ENCODE measurements around the gene SHLD1.
"Not testable (repeated sequence)": the region's sequence is repeated elsewhere in the genome, so short reads cannot be mapped to it uniquely, and the experiment has no call there.

Gene SHLD1

GRCh38 chr20:5749512-5749951 is 669 bp upstream of the SHLD1 start:
- peak overlapping the region; percentile 94 for H3K27ac Mint-ChIP-seq
- peak overlapping the region; percentile 88 for H3K4me3 Mint-ChIP-seq
- H3K27me3 Mint-ChIP-seq, DNase-seq, H3K9me3 Mint-ChIP-seq: not testable (repeated sequence)
- H3K4me1 Mint-ChIP-seq (ENCODE audit: low read depth) = peaks cover 19% of the 10 kb centered on the region
- peaks cover 24% of the 10 kb centered on the region for H3K36me3 Mint-ChIP-seq (ENCODE audit: low read depth)

DNA sequence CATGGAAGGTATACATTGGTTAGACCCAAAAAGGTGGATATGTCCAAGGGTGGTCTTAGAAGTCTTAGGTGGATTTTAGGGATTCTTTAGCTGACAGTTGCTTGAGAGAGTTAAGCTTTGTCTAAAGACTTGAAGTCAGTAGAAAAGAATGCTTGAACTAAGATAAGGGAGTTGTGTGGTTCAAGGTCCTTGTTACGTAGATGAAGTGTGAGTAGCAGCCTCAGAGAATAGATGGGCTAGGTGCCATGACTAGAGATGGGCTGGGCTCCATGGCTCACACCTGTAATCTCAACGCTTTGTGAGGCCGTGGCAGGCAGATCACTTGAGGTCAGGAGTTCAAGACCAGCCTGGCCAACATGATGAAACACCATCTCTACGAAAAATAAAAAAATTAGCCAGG is 1.7 kb downstream of the SHLD1 start:
- no peak for DNase-seq
- Mint-ChIP-seq H3K36me3 (ENCODE audit: low read depth) (peaks cover 32% of the 10 kb centered on the region), H3K27ac (peak overlapping the region; percentile 47), H3K9me3 (peaks cover 2% of the 10 kb centered on the region), H3K4me1 (ENCODE audit: low read depth) (peaks cover 25% of the 10 kb centered on the region), H3K27me3 (no peaks in the 10 kb centered on the region), H3K4me3 (peak overlapping the region; percentile 88)

DNA sequence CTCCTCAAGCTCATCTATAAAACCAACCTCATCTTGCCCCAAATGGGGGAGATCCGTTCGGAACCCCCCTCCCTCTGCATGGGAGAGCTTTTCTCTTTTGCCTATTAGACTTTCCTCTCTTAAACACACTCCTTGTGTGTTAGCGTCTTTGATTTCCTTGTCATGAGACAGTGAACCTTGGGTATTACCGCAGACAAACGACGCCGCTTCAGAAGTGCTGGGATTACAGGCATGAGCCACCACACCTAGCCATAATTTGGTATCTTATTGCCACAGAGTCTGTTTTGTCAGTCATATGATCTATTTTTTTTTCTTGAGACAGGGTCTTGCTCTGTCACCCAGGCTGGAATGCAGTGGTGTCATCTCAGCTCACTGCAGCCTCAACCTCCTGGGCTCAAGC is 3.6 kb downstream of the SHLD1 start:
- Mint-ChIP-seq H3K36me3 (ENCODE audit: low read depth) (peaks cover 44% of the 10 kb centered on the region), H3K4me1 (ENCODE audit: low read depth) (peaks cover 30% of the 10 kb centered on the region), H3K27me3 (no peaks in the 10 kb centered on the region), H3K4me3 (no peak overlapping the region), H3K9me3 (peaks cover 2% of the 10 kb centered on the region), H3K27ac (no peak overlapping the region)
- no peak for DNase-seq

DNA sequence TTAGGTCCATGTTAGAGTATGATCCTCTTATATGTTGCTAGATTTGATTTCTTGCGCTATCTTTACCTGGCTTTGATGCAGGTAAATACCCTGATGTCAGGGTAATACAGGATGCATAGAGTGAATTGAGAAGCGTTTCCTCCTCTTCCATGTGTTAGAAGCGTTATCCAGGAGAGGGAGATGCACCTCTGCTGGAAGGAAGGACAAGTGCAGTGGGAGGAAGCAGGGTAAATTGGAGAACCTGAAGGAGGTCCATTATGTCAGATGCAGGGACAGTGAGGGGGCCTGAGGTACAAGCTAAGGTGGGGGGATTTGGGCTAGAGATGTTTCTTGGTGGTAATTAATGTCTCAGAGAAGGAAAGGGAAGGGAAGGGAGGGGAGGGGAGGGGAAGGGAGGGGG is 7.7 kb downstream of the SHLD1 start:
- Mint-ChIP-seq H3K9me3 (no peaks in the 10 kb centered on the region), H3K4me3 (no peak overlapping the region), H3K27me3 (no peaks in the 10 kb centered on the region), H3K27ac (no peak overlapping the region), H3K4me1 (ENCODE audit: low read depth) (peaks cover 35% of the 10 kb centered on the region), H3K36me3 (ENCODE audit: low read depth) (peaks cover 49% of the 10 kb centered on the region)
- no peak for DNase-seq

GRCh38 chr20:5766085-5766764 is 16.0 kb downstream of the SHLD1 start:
- no peaks in the 10 kb centered on the region for H3K9me3 Mint-ChIP-seq
- H3K27me3 Mint-ChIP-seq = no peaks in the 10 kb centered on the region
- H3K27ac Mint-ChIP-seq = peak overlapping the region; percentile 7
- H3K4me3 Mint-ChIP-seq = no peak overlapping the region
- no peak for DNase-seq
- peaks cover 45% of the 10 kb centered on the region for H3K36me3 Mint-ChIP-seq (ENCODE audit: low read depth)
- H3K4me1 Mint-ChIP-seq (ENCODE audit: low read depth) = peaks cover 26% of the 10 kb centered on the region

GRCh38 chr20:5767493-5768098 is 17.4 kb downstream of the SHLD1 start:
- Mint-ChIP-seq H3K36me3 (ENCODE audit: low read depth) (peaks cover 44% of the 10 kb centered on the region), H3K27me3 (no peaks in the 10 kb centered on the region), H3K4me3 (no peak overlapping the region), H3K9me3 (no peaks in the 10 kb centered on the region), H3K27ac (peak overlapping the region; percentile 20), H3K4me1 (ENCODE audit: low read depth) (peaks cover 28% of the 10 kb centered on the region)
- no peak for DNase-seq

DNA sequence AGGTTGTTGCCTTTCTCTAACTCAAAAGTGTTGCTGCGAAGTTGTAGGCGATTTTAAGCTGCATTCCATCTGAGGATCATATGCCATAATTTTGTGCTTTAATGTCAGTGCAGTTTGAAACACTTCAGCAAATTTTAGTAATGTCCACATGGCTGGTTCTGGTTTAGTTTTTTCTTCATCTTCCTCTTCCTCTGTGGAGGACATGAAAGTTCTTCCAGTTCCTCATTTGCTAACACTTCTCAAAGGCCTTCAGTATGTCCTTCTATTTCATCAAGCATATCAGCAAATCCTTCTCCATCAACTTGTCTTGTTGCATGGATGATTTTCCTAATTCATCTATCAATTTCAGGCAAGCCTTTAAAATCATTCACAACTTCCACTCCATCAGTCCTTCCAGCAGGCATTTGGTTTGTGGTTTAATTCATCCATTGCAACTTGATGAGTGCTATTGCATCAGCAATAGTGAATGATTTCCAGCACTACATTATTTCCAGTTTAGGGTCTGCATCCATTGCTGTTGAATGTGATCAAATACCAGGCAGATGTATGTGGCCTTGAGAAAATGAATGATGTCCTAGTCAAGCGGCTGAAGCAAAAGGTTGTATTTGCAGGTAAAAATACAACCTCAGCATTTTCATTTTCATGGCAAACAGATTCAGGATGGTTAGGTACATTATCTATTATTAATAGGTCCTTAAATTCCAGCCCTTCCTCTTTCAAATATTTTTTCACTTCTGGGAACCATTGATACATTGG is 20.2 kb downstream of the SHLD1 start:
- Mint-ChIP-seq H3K4me1 (ENCODE audit: low read depth) (peaks cover 24% of the 10 kb centered on the region), H3K36me3 (ENCODE audit: low read depth) (peaks cover 59% of the 10 kb centered on the region), H3K27me3 (no peaks in the 10 kb centered on the region), H3K4me3 (no peak overlapping the region), H3K27ac (no peak overlapping the region), H3K9me3 (no peaks in the 10 kb centered on the region)
- no peak for DNase-seq

DNA sequence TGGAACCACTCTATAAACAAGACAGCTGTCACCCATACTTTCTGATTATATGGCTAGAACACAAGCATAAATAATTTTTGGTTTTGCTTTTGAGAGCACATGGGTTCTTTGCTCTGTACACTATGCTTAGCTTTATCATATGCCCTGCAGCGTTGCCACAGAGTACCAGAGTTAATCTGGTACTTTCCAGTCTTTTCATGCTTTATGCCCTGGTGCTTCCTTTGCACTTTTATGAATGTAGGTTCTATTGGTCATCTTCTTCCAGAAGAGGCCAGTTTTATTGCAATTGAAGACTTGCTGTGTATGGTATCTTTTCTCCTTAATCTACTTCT is 20.8 kb downstream of the SHLD1 start:
- Mint-ChIP-seq H3K4me1 (ENCODE audit: low read depth) (peaks cover 22% of the 10 kb centered on the region), H3K36me3 (ENCODE audit: low read depth) (peaks cover 59% of the 10 kb centered on the region), H3K27me3 (no peaks in the 10 kb centered on the region), H3K9me3 (no peaks in the 10 kb centered on the region), H3K4me3 (no peak overlapping the region), H3K27ac (peak overlapping the region; percentile 38)
- no peak for DNase-seq

- H3K4me1 Mint-ChIP-seq (ENCODE audit: low read depth) = peaks cover 20% of the 10 kb centered on the region
- H3K27ac Mint-ChIP-seq = no peak overlapping the region
- H3K9me3 Mint-ChIP-seq = no peaks in the 10 kb centered on the region
- no peak for DNase-seq
- H3K27me3 Mint-ChIP-seq = no peaks in the 10 kb centered on the region
- H3K36me3 Mint-ChIP-seq (ENCODE audit: low read depth) = peaks cover 56% of the 10 kb centered on the region
- no peak overlapping the region for H3K4me3 Mint-ChIP-seq
Observed at GRCh38 chr20:5772704-5773103, 22.5 kb downstream of the SHLD1 start.

GRCh38 chr20:5773589-5773988 is 23.4 kb downstream of the SHLD1 start:
- Mint-ChIP-seq H3K27ac (no peak overlapping the region), H3K4me1 (ENCODE audit: low read depth) (peaks cover 20% of the 10 kb centered on the region), H3K27me3 (no peaks in the 10 kb centered on the region), H3K9me3 (no peaks in the 10 kb centered on the region), H3K36me3 (ENCODE audit: low read depth) (peaks cover 55% of the 10 kb centered on the region), H3K4me3 (no peak overlapping the region)
- no peak for DNase-seq

GRCh38 chr20:5776077-5776476 is 25.9 kb downstream of the SHLD1 start:
- DNase-seq = no peak
- H3K4me1 Mint-ChIP-seq (ENCODE audit: low read depth) = peaks cover 15% of the 10 kb centered on the region
- no peak overlapping the region for H3K27ac Mint-ChIP-seq
- H3K9me3 Mint-ChIP-seq = no peaks in the 10 kb centered on the region
- peaks cover 60% of the 10 kb centered on the region for H3K36me3 Mint-ChIP-seq (ENCODE audit: low read depth)
- no peaks in the 10 kb centered on the region for H3K27me3 Mint-ChIP-seq
- no peak overlapping the region for H3K4me3 Mint-ChIP-seq

DNA sequence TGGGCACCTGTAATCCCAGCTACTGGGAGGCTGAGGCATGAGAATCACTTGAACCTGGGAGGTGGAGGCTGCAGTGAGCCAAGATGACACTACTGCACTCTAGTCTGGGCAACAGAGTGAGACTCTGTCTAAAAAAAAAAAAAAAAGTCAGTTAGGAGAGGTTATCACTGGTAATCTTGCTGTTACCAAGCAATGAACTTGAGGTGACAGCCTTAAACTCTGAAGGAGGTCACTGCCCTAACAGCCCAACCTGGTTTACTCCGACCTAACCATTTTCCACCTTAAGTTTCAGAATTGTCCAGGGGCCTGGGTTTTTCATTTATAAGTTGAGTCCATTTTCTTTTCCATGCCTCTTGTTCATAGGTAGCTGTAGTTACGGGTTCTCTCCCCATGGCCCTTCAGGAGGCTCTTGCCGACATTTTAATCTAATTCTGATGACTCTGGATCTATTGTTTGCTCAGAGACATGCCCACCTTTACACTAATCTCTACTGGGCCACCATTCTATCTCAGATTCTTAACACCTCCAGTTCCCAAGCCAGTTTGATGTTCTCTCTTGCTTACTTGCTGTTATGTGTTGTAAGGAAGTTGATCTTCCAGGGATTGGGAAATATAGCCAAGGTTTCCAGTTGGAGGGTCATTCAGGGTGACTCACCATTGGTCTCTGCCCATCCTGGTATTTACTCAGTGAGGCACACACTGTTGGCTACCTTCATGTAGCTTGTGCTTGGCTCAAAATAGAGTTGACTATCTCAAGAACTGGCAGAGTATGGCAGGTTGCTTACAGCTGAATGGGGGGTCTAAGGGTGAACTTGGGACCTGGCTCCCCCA is 29.1 kb downstream of the SHLD1 start:
- Mint-ChIP-seq H3K27me3 (no peaks in the 10 kb centered on the region), H3K36me3 (ENCODE audit: low read depth) (peaks cover 59% of the 10 kb centered on the region), H3K4me1 (ENCODE audit: low read depth) (peaks cover 7% of the 10 kb centered on the region), H3K4me3 (no peak overlapping the region), H3K27ac (peak overlapping the region; percentile 64), H3K9me3 (no peaks in the 10 kb centered on the region)
- no peak for DNase-seq

DNA sequence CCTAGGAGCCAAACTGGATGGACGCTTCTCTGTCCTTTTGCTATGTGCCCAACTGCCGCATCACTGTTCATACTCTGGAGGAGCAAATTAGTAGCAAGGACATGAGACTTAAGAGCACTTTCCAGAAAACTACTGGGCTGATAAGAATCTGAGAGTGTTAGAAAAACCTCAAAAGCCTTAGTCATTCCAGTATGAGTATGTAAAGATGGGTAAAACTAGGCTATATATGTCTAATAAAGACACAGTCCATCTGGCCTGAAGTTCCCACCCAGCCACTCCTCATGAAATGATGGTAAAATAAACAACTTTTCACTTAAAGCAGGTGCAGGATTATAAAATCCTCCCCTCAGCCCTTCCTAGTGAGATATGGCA is 30.6 kb downstream of the SHLD1 start:
- DNase-seq = no peak
- no peaks in the 10 kb centered on the region for H3K9me3 Mint-ChIP-seq
- H3K27me3 Mint-ChIP-seq = no peaks in the 10 kb centered on the region
- H3K27ac Mint-ChIP-seq = peak overlapping the region; percentile 77
- H3K4me1 Mint-ChIP-seq (ENCODE audit: low read depth) = peaks cover 11% of the 10 kb centered on the region
- H3K36me3 Mint-ChIP-seq (ENCODE audit: low read depth) = peaks cover 54% of the 10 kb centered on the region
- H3K4me3 Mint-ChIP-seq = no peak overlapping the region

- Mint-ChIP-seq H3K36me3 (ENCODE audit: low read depth) (peaks cover 56% of the 10 kb centered on the region), H3K4me1 (ENCODE audit: low read depth) (peaks cover 11% of the 10 kb centered on the region)
- H3K4me3 Mint-ChIP-seq, H3K27ac Mint-ChIP-seq, H3K9me3 Mint-ChIP-seq, H3K27me3 Mint-ChIP-seq, DNase-seq: not testable (repeated sequence)
Observed at GRCh38 chr20:5781367-5781766, 31.2 kb downstream of the SHLD1 start.

Data from activated T-cell treated with anti-CD3 and anti-CD28 coated beads, Interleukin-2, amount 50 U/mL, for 24 hours (primary cell).